Vagina (tissue), 2 donors: ENCODE measurements around the gene SEC14L5. TPM values are rescaled to one million over a fixed set of nuclear protein-coding genes. Genes with fewer than 3 reads are reported as not detected.

Experiments
- DNase-seq, 2 donors: peaks; one replicate each; pipeline ENCODE4 v3.0.0-alpha.2; 2017; ENCODE audit errors: extremely low spot score in 2 of 2
- H3K27ac ChIP-seq: fragments of 200-600 bp; sonication (generic); one replicate; pipeline ENCODE4 v1.5.1; 2019
- H3K27me3 ChIP-seq: fragments of 200-600 bp; sonication (generic); one replicate; pipeline ENCODE4 v1.5.1; 2019
- H3K36me3 ChIP-seq, 2 donors: fragments of 200-600 bp; sonication (generic); one replicate each; pipeline ENCODE4 v1.5.1; 2017 to 2019
- H3K4me1 ChIP-seq: fragments of 200-600 bp; sonication (generic); one replicate; pipeline ENCODE4 v1.5.1; 2019
- H3K4me3 ChIP-seq, 2 donors: fragments of 200-600 bp; sonication (generic); 1 replicate in 1 of 2; 2 replicates in 1 of 2; pipeline ENCODE4 v1.5.1; 2016 to 2019
- H3K9me3 ChIP-seq: fragments of 200-600 bp; sonication (generic); one replicate; pipeline ENCODE4 v1.5.1; 2019
- POLR2A ChIP-seq, 2 donors: fragments of 450-650 bp; IDR thresholded peaks; one replicate each; pipeline ENCODE4 v1.6.1; 2017; ENCODE audit warnings: antibody characterized with exemption in 2 of 2, mild to moderate bottlenecking in 2 of 2, moderate library complexity in 2 of 2
- POLR2AphosphoS5 ChIP-seq, 2 donors: sonication (generic); formaldehyde crosslinking; IDR thresholded peaks; one replicate each; pipeline ENCODE4 v1.9.0; 2017; ENCODE audit warnings: antibody characterized with exemption in 2 of 2, mild to moderate bottlenecking in 2 of 2, low read depth in 1 of 2; ENCODE audit not compliant: insufficient read depth in 1 of 2
- intact Hi-C: fragments of 100-400 bp; cut with DNase I; formaldehyde crosslinking; loops from one replicate; pipeline ENCODE4 v1.15.1; 2023
- total RNA-seq: library from RNA; depleted of rRNA; stranded (reverse); fragments of >200 nt; gene quantifications from one replicate; pipeline ENCODE4 v1.2.3, GENCODE V29; 2016
- TF ChIP-seq, protein P1 (sequence below), 3 experiments: fragments of 450-650 bp in 2 of 3; fragments of 200-600 bp in 1 of 3; sonication (generic) in 1 of 3; IDR thresholded peaks; one replicate each; pipeline ENCODE4 v1.5.1; 2017 to 2019; ENCODE audit warnings: antibody characterized with exemption in 3 of 3, mild to moderate bottlenecking in 2 of 3, moderate library complexity in 2 of 3

SEC14L5 gene
- total RNA-seq, 1 donor from 2014 or later = 0.49 TPM

DNA sequence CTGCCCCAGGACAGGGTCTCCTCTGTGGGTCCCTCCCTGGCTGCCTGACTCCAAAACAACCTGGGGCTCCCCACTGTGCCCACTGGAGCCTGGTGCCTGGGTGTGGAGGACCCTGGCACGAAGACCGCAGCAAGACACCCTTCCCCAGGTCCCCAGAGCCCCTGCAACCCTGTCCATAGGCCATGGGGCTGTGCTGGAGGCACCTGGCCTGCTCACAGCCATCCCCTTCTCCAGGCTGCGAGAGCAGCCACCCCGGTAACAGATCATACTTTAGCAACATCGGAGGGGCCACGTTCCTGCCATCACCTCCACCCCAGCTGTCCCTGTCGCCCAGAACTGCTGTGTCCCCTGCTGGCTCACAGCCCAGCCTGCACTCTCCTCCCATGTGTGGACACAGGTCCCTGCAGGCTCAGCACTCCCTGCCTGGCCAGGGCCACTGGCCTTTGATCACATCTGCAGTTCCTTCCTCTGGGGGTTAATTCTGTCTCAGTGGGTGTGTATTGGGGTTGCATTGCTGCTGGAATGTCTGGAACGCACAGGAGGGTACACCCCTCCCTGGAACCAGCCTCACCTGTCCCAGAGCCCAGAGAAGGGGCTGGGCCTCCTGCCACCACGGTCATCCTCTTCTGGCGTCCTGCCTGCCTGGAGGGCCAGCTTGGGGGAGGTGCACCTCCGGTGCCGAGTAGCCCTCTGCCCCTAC lies 33.4 kb upstream of the SEC14L5 start:
- TF ChIP-seq, protein P1, sequence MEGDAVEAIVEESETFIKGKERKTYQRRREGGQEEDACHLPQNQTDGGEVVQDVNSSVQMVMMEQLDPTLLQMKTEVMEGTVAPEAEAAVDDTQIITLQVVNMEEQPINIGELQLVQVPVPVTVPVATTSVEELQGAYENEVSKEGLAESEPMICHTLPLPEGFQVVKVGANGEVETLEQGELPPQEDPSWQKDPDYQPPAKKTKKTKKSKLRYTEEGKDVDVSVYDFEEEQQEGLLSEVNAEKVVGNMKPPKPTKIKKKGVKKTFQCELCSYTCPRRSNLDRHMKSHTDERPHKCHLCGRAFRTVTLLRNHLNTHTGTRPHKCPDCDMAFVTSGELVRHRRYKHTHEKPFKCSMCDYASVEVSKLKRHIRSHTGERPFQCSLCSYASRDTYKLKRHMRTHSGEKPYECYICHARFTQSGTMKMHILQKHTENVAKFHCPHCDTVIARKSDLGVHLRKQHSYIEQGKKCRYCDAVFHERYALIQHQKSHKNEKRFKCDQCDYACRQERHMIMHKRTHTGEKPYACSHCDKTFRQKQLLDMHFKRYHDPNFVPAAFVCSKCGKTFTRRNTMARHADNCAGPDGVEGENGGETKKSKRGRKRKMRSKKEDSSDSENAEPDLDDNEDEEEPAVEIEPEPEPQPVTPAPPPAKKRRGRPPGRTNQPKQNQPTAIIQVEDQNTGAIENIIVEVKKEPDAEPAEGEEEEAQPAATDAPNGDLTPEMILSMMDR (IDR thresholded peaks at IDR 0.05) = no peak
- TF ChIP-seq POLR2AphosphoS5 (IDR thresholded peaks at IDR 0.05; ENCODE audit: insufficient read depth in 1 of 2, low read depth in 1 of 2) (no peak), POLR2A (IDR thresholded peaks at IDR 0.05) (no peak)
- peaks cover 50% of the 10 kb centered on the region for H3K4me1 ChIP-seq
- H3K27ac ChIP-seq = peak overlapping the region; percentile 45
- intact Hi-C loops = no loop called here
- H3K27me3 ChIP-seq = no peaks in the 10 kb centered on the region
- peaks cover 0 to 11% of the 10 kb centered on the region in 2 donors for H3K36me3 ChIP-seq
- H3K9me3 ChIP-seq = no peaks in the 10 kb centered on the region
- no peak overlapping the region for H3K4me3 ChIP-seq
- no peak for DNase-seq

DNA sequence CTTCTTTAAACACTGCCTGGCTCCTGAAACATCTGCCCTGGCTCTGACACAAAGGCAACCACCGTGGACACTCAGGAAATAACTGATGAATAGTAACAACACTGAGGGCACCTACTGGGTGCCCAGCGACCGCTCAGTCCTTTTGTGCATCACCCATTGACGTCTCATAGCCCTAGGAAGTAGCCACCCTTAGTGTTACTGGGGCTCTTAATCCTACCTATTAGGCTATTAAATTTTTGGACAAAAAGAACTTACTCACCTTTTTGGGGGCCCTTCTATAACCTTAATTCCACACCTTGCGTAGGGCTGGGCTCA lies 32.9 kb upstream of the SEC14L5 start:
- H3K4me1 ChIP-seq = peaks cover 55% of the 10 kb centered on the region
- peak overlapping the region; percentile 45 for H3K27ac ChIP-seq
- no peaks in the 10 kb centered on the region for H3K9me3 ChIP-seq
- no peaks in the 10 kb centered on the region for H3K27me3 ChIP-seq
- no peak for DNase-seq
- intact Hi-C loops = no loop called here
- no peak overlapping the region for H3K4me3 ChIP-seq
- no peak for TF ChIP-seq POLR2A (IDR thresholded peaks at IDR 0.05)
- TF ChIP-seq POLR2AphosphoS5 (IDR thresholded peaks at IDR 0.05; ENCODE audit: insufficient read depth in 1 of 2, low read depth in 1 of 2) = no peak
- TF ChIP-seq, protein P1 (IDR thresholded peaks at IDR 0.05) = no peak
- H3K36me3 ChIP-seq = peaks cover 0 to 14% of the 10 kb centered on the region in 2 donors

DNA sequence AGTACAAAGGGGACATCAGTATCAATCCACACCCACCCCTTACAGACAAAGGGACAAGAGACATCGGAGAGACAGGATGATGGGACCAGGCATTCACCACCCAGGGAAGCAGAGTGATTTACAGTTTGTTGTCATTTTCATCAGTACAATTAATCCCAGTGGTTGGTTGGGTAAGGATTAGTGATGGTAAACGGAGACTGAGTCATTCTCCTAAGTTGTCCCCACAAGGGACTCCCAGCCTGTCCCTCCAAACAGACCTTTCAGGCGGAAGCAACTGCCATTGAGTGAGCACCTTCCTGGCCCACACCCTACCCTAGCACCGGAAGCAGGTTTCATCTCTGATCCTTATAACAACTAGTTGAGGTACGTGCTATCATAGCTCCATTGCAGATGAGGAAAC lies 32.3 kb upstream of the SEC14L5 start:
- H3K4me1 ChIP-seq = peaks cover 60% of the 10 kb centered on the region
- DNase-seq = no peak
- no peak overlapping the region for H3K4me3 ChIP-seq
- H3K36me3 ChIP-seq = peaks cover 0 to 16% of the 10 kb centered on the region in 2 donors
- intact Hi-C loops = no loop called here
- H3K27ac ChIP-seq = peak overlapping the region; percentile 45
- H3K9me3 ChIP-seq = no peaks in the 10 kb centered on the region
- TF ChIP-seq, protein P1 (IDR thresholded peaks at IDR 0.05) = no peak
- TF ChIP-seq POLR2A (IDR thresholded peaks at IDR 0.05) (no peak), POLR2AphosphoS5 (IDR thresholded peaks at IDR 0.05; ENCODE audit: insufficient read depth in 1 of 2, low read depth in 1 of 2) (peak in 1 of 2 donors; percentile 71)
- H3K27me3 ChIP-seq = no peaks in the 10 kb centered on the region

DNA sequence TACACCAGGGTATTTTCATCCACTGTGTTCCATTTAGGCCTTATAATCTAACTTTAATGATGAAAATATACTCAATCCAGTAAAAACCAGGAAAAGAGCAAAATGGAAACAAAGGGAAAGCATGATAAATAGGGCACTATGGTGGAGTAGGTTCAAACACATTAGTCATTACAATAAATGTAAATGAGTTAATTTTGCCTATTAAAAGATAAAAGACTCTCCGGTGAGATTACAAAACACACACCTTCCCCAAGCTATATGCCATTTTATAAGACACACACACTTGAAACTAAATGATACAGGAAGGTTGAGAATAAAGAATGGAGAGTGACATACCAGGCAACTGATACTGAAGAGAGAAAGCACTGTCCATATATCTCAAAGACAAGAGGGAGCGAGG lies 31.2 kb upstream of the SEC14L5 start:
- intact Hi-C loops = no loop called here
- TF ChIP-seq, protein P1 (IDR thresholded peaks at IDR 0.05) = no peak
- TF ChIP-seq POLR2AphosphoS5 (IDR thresholded peaks at IDR 0.05; ENCODE audit: insufficient read depth in 1 of 2, low read depth in 1 of 2) = no peak
- no peak for TF ChIP-seq POLR2A (IDR thresholded peaks at IDR 0.05)
- Histone ChIP-seq H3K4me1 (peaks cover 65% of the 10 kb centered on the region), H3K27ac (no peak overlapping the region), H3K27me3 (no peaks in the 10 kb centered on the region), H3K9me3 (no peaks in the 10 kb centered on the region), H3K36me3 (peaks cover 0 to 16% of the 10 kb centered on the region in 2 donors), H3K4me3 (no peak overlapping the region)
- no peak for DNase-seq

DNA sequence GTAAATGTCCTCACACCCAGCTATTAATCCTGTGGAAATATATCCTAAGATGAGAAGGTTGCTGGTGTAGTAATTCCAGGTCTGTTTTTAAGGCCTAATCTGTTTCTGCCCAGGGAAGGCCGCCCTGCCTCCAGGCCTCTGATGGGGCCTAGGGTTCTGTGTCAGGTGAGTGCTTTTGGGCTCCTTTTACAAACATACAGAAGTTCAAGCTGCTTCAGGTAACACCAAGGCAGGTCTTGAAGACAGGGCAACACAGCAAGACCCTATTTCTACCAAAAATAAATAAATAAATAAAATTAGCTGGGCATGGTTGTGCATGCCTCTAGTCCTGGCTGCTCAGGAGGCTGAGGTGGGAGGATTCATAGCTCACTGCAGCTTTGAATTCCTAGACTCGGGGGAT lies 30.5 kb upstream of the SEC14L5 start:
- Histone ChIP-seq H3K9me3 (no peaks in the 10 kb centered on the region), H3K4me1 (peaks cover 66% of the 10 kb centered on the region), H3K27me3 (no peaks in the 10 kb centered on the region), H3K27ac (no peak overlapping the region), H3K4me3 (no peak overlapping the region), H3K36me3 (peaks cover 0 to 16% of the 10 kb centered on the region in 2 donors)
- intact Hi-C loops = no loop called here
- DNase-seq = no peak
- TF ChIP-seq, protein P1 (IDR thresholded peaks at IDR 0.05) = no peak
